HepG2 (cell line): ENCODE measurements around the gene GSAP. TPM values are rescaled to one million over a fixed set of nuclear protein-coding genes. Genes with fewer than 3 reads are reported as not detected.

ENCODE experiments used
- DDIT3 ChIP-seq: sonication (generic); formaldehyde crosslinking; IDR thresholded peaks from 2 replicates; pipeline ENCODE4 v1.4.0; 2020; ENCODE audit warnings: mild to moderate bottlenecking, missing genetic modification reagents
- DR1 ChIP-seq: sonication (generic); formaldehyde crosslinking; IDR thresholded peaks from 2 replicates; pipeline ENCODE4 v1.8.0; 2021; ENCODE audit warnings: mild to moderate bottlenecking, missing genetic modification reagents, inconsistent platforms
- GATAD2A ChIP-seq: IDR thresholded peaks from 2 replicates; pipeline ENCODE4 v1.6.1; 2016
- JUN ChIP-seq: sonication (generic); formaldehyde crosslinking; IDR thresholded peaks from 2 replicates; pipeline ENCODE4 v1.4.0; 2020; ENCODE audit warnings: mild to moderate bottlenecking, missing genetic modification reagents
- RXRB ChIP-seq: IDR thresholded peaks from 2 replicates; pipeline ENCODE4 v1.6.1; 2016; ENCODE audit warnings: borderline replicate concordance, missing genetic modification reagents, missing compliant biosample characterization
- ZBTB42 ChIP-seq: sonication (generic); formaldehyde crosslinking; IDR thresholded peaks from 2 replicates; pipeline ENCODE4 v1.5.0; 2020; ENCODE audit warnings: mild to moderate bottlenecking, missing genetic modification reagents
- ZIK1 ChIP-seq: sonication (generic); formaldehyde crosslinking; IDR thresholded peaks from 2 replicates; pipeline ENCODE4 v1.5.0; 2020; ENCODE audit warnings: mild to moderate bottlenecking, low read depth, missing genetic modification reagents, borderline replicate concordance
- ZNF12 ChIP-seq: sonication (generic); formaldehyde crosslinking; IDR thresholded peaks from 2 replicates; pipeline ENCODE4 v1.5.0; 2020; ENCODE audit warnings: missing genetic modification reagents
- ZNF143 ChIP-seq: sonication (generic); formaldehyde crosslinking; IDR thresholded peaks from 2 replicates; pipeline ENCODE4 v1.4.0; 2020; ENCODE audit warnings: missing genetic modification reagents
- ZNF30 ChIP-seq: sonication (generic); formaldehyde crosslinking; IDR thresholded peaks from 2 replicates; pipeline ENCODE4 v1.5.0; 2020; ENCODE audit warnings: mild to moderate bottlenecking, missing genetic modification reagents
- ZNF484 ChIP-seq: sonication (generic); formaldehyde crosslinking; IDR thresholded peaks from 2 replicates; pipeline ENCODE4 v1.5.1; 2020; ENCODE audit warnings: mild to moderate bottlenecking, low read depth, missing genetic modification reagents, borderline replicate concordance
- ZNF556 ChIP-seq: sonication (generic); formaldehyde crosslinking; IDR thresholded peaks from 2 replicates; pipeline ENCODE4 v1.4.0; 2020; ENCODE audit warnings: mild to moderate bottlenecking, missing genetic modification reagents, borderline replicate concordance
- ZNF720 ChIP-seq: sonication (generic); formaldehyde crosslinking; IDR thresholded peaks from 2 replicates; pipeline ENCODE4 v1.4.0; 2020; ENCODE audit warnings: missing genetic modification reagents
- polyA plus RNA-seq, 8 experiments: library from polyadenylated mRNA; depleted of rRNA in 3 of 8; stranded (reverse) in 7 of 8; unstranded in 1 of 8; fragments of >200 nt; fragmentation: Illumina TruSeq in 4 of 8; extraction: Trizol in 4 of 8; gene quantifications; 2 replicates each; pipeline versions ENCODE4 v1.2.1 to v1.2.3, GENCODE V29; 2011 to 2016; ENCODE audit warnings: low read depth in 4 of 8, missing spikeins in 1 of 8, mixed read lengths in 1 of 8; ENCODE audit not compliant: insufficient read depth in 1 of 8
- total RNA-seq, 5 experiments: library from RNA; depleted of rRNA; stranded (reverse); fragments of >200 nt; fragmentation: Illumina TruSeq; extraction: Trizol; gene quantifications; 2 replicates each; pipeline ENCODE4 v1.2.3, GENCODE V29; 2016; ENCODE audit warnings: low read depth in 1 of 5
- TF ChIP-seq, protein P1 (sequence below): sonication (generic); formaldehyde crosslinking; IDR thresholded peaks from 2 replicates; pipeline ENCODE4 v1.4.0; 2020; ENCODE audit warnings: missing genetic modification reagents, borderline replicate concordance
- TF ChIP-seq, protein P2 (sequence below), 2 experiments: sonication (generic) in 1 of 2; formaldehyde crosslinking in 1 of 2; IDR thresholded peaks; 2 replicates each; pipeline versions ENCODE4 v1.4.0 to v1.6.1; 2016 to 2020; ENCODE audit warnings: borderline replicate concordance in 1 of 2, low read depth in 1 of 2, mild to moderate bottlenecking in 1 of 2, missing genetic modification reagents in 1 of 2
- TF ChIP-seq, protein P3 (sequence below): sonication (generic); formaldehyde crosslinking; conservative IDR thresholded peaks from 2 replicates; pipeline ENCODE4 v1.8.0; 2022; ENCODE audit warnings: mild to moderate bottlenecking, moderate library complexity, missing genetic modification reagents
- TF ChIP-seq, protein P4 (sequence below): sonication (generic); formaldehyde crosslinking; IDR thresholded peaks from 2 replicates; pipeline ENCODE4 v1.5.1; 2020; ENCODE audit warnings: missing genetic modification reagents, mild to moderate bottlenecking, borderline replicate concordance

The GSAP gene
- total and polyA plus RNA-seq, 2 of the 13 experiments (the other 11 are each of a cell fraction or from before 2014, with no cell fraction given): 34.6 to 40.6 TPM

- TF ChIP-seq, protein P1, sequence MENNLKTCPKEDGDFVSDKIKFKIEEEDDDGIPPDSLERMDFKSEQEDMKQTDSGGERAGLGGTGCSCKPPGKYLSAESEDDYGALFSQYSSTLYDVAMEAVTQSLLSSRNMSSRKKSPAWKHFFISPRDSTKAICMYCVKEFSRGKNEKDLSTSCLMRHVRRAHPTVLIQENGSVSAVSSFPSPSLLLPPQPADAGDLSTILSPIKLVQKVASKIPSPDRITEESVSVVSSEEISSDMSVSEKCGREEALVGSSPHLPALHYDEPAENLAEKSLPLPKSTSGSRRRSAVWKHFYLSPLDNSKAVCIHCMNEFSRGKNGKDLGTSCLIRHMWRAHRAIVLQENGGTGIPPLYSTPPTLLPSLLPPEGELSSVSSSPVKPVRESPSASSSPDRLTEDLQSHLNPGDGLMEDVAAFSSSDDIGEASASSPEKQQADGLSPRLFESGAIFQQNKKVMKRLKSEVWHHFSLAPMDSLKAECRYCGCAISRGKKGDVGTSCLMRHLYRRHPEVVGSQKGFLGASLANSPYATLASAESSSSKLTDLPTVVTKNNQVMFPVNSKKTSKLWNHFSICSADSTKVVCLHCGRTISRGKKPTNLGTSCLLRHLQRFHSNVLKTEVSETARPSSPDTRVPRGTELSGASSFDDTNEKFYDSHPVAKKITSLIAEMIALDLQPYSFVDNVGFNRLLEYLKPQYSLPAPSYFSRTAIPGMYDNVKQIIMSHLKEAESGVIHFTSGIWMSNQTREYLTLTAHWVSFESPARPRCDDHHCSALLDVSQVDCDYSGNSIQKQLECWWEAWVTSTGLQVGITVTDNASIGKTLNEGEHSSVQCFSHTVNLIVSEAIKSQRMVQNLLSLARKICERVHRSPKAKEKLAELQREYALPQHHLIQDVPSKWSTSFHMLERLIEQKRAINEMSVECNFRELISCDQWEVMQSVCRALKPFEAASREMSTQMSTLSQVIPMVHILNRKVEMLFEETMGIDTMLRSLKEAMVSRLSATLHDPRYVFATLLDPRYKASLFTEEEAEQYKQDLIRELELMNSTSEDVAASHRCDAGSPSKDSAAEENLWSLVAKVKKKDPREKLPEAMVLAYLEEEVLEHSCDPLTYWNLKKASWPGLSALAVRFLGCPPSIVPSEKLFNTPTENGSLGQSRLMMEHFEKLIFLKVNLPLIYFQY (CRISPR knock-in tag): no peak; the same call in 1 of the 2 replicates
- TF ChIP-seq GATAD2A (no peak; the same call in 1 of the 2 replicates), ZNF484 (CRISPR knock-in tag) (no peak), ZNF12 (CRISPR knock-in tag) (peak; percentile 32; the same call in 1 of the 2 replicates), DR1 (peak; percentile 37; the same call in 1 of the 2 replicates), ZNF30 (CRISPR knock-in tag) (no peak; the same call in 1 of the 2 replicates), JUN (no peak), ZBTB42 (CRISPR knock-in tag) (no peak), DDIT3 (CRISPR knock-in tag) (no peak), ZIK1 (CRISPR knock-in tag) (no peak), ZNF720 (CRISPR knock-in tag) (no peak), ZNF143 (CRISPR knock-in tag) (peak; percentile 19; the same call in 1 of the 2 replicates), ZNF556 (CRISPR knock-in tag) (peak; percentile 16; the same call in 1 of the 2 replicates), RXRB (CRISPR knock-in tag) (peak; percentile 38; the same call in 1 of the 2 replicates)
- TF ChIP-seq, protein P2, sequence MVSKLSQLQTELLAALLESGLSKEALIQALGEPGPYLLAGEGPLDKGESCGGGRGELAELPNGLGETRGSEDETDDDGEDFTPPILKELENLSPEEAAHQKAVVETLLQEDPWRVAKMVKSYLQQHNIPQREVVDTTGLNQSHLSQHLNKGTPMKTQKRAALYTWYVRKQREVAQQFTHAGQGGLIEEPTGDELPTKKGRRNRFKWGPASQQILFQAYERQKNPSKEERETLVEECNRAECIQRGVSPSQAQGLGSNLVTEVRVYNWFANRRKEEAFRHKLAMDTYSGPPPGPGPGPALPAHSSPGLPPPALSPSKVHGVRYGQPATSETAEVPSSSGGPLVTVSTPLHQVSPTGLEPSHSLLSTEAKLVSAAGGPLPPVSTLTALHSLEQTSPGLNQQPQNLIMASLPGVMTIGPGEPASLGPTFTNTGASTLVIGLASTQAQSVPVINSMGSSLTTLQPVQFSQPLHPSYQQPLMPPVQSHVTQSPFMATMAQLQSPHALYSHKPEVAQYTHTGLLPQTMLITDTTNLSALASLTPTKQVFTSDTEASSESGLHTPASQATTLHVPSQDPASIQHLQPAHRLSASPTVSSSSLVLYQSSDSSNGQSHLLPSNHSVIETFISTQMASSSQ (IDR thresholded peaks at IDR 0.05; ENCODE audit: low read depth): no peak
- TF ChIP-seq, protein P2 (CRISPR knock-in tag; IDR thresholded peaks at IDR 0.05; ENCODE audit: borderline replicate concordance): no peak; the same call in 1 of the 2 replicates
- TF ChIP-seq, protein P3, sequence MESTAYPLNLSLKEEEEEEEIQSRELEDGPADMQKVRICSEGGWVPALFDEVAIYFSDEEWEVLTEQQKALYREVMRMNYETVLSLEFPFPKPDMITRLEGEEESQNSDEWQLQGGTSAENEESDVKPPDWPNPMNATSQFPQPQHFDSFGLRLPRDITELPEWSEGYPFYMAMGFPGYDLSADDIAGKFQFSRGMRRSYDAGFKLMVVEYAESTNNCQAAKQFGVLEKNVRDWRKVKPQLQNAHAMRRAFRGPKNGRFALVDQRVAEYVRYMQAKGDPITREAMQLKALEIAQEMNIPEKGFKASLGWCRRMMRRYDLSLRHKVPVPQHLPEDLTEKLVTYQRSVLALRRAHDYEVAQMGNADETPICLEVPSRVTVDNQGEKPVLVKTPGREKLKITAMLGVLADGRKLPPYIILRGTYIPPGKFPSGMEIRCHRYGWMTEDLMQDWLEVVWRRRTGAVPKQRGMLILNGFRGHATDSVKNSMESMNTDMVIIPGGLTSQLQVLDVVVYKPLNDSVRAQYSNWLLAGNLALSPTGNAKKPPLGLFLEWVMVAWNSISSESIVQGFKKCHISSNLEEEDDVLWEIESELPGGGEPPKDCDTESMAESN (CRISPR knock-in tag): peak; percentile 70
- TF ChIP-seq, protein P4, sequence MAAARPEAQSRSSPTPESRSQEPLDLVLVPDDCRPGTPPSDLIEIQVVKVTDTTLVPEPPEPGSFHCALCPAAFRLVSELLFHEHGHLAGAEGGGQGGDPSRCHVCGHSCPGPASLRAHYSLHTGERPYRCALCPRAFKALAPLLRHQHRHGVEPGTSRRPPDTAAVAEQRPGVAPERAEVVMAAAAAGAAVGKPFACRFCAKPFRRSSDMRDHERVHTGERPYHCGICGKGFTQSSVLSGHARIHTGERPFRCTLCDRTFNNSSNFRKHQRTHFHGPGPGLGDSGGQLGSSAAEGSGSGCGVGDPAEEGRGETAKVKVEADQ (CRISPR knock-in tag): no peak
Observed at GRCh38 chr7:77415823-77416620, at the start of gene GSAP (continued).
